ENCODE measurements around the gene STN1. TPM values are rescaled to one million over a fixed set of nuclear protein-coding genes. Genes with fewer than 3 reads are reported as not detected.
A peak's percentile ranks its signal among the peaks of the same experiment; 100 is the strongest.

STN1 gene
- total and polyA plus RNA-seq, 2 donors (not counting 1 experiment from before 2014, with no cell fraction given): 21.7 to 36.5 TPM

DNA sequence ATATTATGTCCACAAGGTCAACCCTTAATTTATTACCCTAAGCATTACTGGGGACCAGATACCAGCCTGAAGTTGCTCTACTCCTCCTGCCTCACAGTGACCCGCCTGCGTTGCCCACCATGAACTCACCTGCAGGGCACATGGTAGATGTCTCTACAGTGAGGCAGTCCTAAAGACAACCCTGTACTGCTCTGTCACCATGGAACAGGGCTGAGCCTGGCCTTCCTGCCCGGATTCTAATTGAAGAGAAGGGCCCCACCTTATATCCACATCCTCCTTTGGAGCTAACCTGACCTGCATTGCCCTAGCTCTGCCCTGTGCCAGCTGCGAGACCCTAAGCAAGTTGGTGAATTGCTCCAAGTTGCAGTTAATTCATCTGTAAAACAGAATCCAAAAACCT is 66.7 kb downstream of the STN1 start:
- H3K9ac ChIP-seq (ENCODE audit: insufficient read depth, low read length): no peak overlapping the region
- TF ChIP-seq EZH2 (IDR thresholded peaks at IDR 0.05; ENCODE audit: low read length, missing control alignments): no peak
- TF ChIP-seq, protein P1, sequence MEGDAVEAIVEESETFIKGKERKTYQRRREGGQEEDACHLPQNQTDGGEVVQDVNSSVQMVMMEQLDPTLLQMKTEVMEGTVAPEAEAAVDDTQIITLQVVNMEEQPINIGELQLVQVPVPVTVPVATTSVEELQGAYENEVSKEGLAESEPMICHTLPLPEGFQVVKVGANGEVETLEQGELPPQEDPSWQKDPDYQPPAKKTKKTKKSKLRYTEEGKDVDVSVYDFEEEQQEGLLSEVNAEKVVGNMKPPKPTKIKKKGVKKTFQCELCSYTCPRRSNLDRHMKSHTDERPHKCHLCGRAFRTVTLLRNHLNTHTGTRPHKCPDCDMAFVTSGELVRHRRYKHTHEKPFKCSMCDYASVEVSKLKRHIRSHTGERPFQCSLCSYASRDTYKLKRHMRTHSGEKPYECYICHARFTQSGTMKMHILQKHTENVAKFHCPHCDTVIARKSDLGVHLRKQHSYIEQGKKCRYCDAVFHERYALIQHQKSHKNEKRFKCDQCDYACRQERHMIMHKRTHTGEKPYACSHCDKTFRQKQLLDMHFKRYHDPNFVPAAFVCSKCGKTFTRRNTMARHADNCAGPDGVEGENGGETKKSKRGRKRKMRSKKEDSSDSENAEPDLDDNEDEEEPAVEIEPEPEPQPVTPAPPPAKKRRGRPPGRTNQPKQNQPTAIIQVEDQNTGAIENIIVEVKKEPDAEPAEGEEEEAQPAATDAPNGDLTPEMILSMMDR (conservative IDR thresholded peaks at IDR 0.05 in 1 of 2, IDR thresholded peaks at IDR 0.05 in 1 of 2; ENCODE audit: low read depth in 1 of 2, low read length in 2 of 2): no peak
- no peaks in the 10 kb centered on the region for H3K27me3 ChIP-seq (ENCODE audit: control insufficient read depth, insufficient read depth, low read length)
- peaks cover 41% of the 10 kb centered on the region for H3K4me1 ChIP-seq (ENCODE audit: control insufficient read depth, extremely low read depth, insufficient read depth, low read length)
- H2AFZ ChIP-seq (ENCODE audit: low read length): no peak overlapping the region
- H3K4me2 ChIP-seq (ENCODE audit: extremely low read depth, insufficient read depth, low read length): peak overlapping the region; percentile 40
- no peaks in the 10 kb centered on the region for H3K9me3 ChIP-seq (ENCODE audit: control insufficient read depth, insufficient read depth, low read depth, low read length)
- peaks cover 46% of the 10 kb centered on the region for H3K79me2 ChIP-seq (ENCODE audit: control insufficient read depth, insufficient read depth, low read length)
- H3K27ac ChIP-seq (ENCODE audit: insufficient read depth, low read length): peak overlapping the region; percentile 87
- no peaks in the 10 kb centered on the region for H3K36me3 ChIP-seq (ENCODE audit: control insufficient read depth, insufficient read depth, low read length)
- DNase-seq (ENCODE audit: low read depth in 2 of 2): no peak
- H3K4me3 ChIP-seq (replicated peaks in 1 of 4; ENCODE audit: control extremely low read depth in 1 of 4, insufficient read depth in 1 of 4, low read depth in 3 of 4, low read length in 4 of 4): no peak overlapping the region
- H4K20me1 ChIP-seq (ENCODE audit: control insufficient read depth, extremely low read depth, insufficient read depth, low read length): no peaks in the 10 kb centered on the region

DNA sequence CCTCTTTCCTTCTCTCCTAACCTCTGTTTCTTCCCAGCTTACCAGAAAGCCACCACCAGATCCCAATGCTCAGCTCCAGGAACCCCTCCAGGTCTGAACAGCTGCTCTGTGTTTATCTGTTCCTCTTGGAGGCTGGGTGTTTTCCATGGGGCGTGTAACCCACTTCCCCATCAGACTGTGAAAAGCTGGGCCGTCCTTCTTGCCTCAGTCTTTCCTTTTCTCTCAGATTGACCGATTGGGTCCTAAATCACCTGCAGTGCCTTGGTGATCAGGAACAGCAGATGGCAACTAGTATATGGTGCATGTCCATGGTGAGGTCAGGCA is 67.5 kb downstream of the STN1 start:
- Histone ChIP-seq H3K4me1 (ENCODE audit: control insufficient read depth, extremely low read depth, insufficient read depth, low read length) (peaks cover 41% of the 10 kb centered on the region), H3K79me2 (ENCODE audit: control insufficient read depth, insufficient read depth, low read length) (peaks cover 49% of the 10 kb centered on the region), H3K36me3 (ENCODE audit: control insufficient read depth, insufficient read depth, low read length) (no peaks in the 10 kb centered on the region), H4K20me1 (ENCODE audit: control insufficient read depth, extremely low read depth, insufficient read depth, low read length) (no peaks in the 10 kb centered on the region), H3K4me3 (replicated peaks in 1 of 4; ENCODE audit: control extremely low read depth in 1 of 4, insufficient read depth in 1 of 4, low read depth in 3 of 4, low read length in 4 of 4) (peak overlapping the region; percentile 2 to 44 (median 26)), H2AFZ (ENCODE audit: low read length) (no peak overlapping the region), H3K9me3 (ENCODE audit: control insufficient read depth, insufficient read depth, low read depth, low read length) (no peaks in the 10 kb centered on the region), H3K9ac (ENCODE audit: insufficient read depth, low read length) (peak overlapping the region; percentile 48), H3K4me2 (ENCODE audit: extremely low read depth, insufficient read depth, low read length) (peak overlapping the region; percentile 91), H3K27me3 (ENCODE audit: control insufficient read depth, insufficient read depth, low read length) (no peaks in the 10 kb centered on the region), H3K27ac (ENCODE audit: insufficient read depth, low read length) (peak overlapping the region; percentile 87)
- no peak for DNase-seq (ENCODE audit: low read depth in 2 of 2)
- TF ChIP-seq EZH2 (IDR thresholded peaks at IDR 0.05; ENCODE audit: low read length, missing control alignments): no peak
- TF ChIP-seq, protein P1 (conservative IDR thresholded peaks at IDR 0.05 in 1 of 2, IDR thresholded peaks at IDR 0.05 in 1 of 2; ENCODE audit: low read depth in 1 of 2, low read length in 2 of 2): no peak

DNA sequence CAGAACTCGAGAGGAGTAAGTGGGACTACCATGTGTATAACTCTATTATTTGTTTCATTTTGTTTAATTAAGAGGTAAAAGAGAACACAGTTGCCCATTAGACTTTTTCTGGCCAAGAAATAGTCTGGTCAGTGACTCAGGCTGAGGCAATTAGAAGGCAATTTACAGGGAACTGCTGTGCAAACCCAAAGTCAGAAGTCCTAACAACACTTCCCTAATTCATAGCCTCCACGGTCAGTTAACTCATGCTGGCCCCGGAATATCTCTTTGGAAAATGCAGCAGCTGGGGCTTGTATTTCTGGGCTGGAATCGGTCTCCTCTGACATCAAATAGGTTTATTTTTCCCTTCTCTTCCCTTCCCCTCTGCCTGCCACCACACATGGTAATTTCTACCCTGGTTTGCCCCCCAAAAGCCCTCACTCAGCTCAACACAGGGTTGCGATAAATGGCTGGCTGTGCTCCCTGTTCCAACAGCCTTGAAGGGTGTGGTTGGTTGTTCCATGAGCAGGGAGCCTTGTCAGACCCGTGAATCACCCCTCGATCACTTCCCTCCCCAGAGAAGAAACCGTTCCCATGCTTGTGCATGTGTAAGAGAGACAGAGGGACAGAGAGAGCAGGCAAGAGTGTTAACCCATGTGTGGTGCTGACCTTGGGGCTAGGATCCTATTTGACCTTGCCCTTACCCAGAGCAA is 68.0 kb downstream of the STN1 start:
- Histone ChIP-seq H3K9ac (ENCODE audit: insufficient read depth, low read length) (peak overlapping the region; percentile 48), H3K9me3 (ENCODE audit: control insufficient read depth, insufficient read depth, low read depth, low read length) (no peaks in the 10 kb centered on the region), H3K4me2 (ENCODE audit: extremely low read depth, insufficient read depth, low read length) (peak overlapping the region; percentile 91), H4K20me1 (ENCODE audit: control insufficient read depth, extremely low read depth, insufficient read depth, low read length) (no peaks in the 10 kb centered on the region), H3K4me1 (ENCODE audit: control insufficient read depth, extremely low read depth, insufficient read depth, low read length) (peaks cover 41% of the 10 kb centered on the region), H3K4me3 (replicated peaks in 1 of 4; ENCODE audit: control extremely low read depth in 1 of 4, insufficient read depth in 1 of 4, low read depth in 3 of 4, low read length in 4 of 4) (peak overlapping the region; percentile 2 to 44 (median 26)), H3K27ac (ENCODE audit: insufficient read depth, low read length) (peak overlapping the region; percentile 87), H3K36me3 (ENCODE audit: control insufficient read depth, insufficient read depth, low read length) (no peaks in the 10 kb centered on the region), H2AFZ (ENCODE audit: low read length) (no peak overlapping the region), H3K79me2 (ENCODE audit: control insufficient read depth, insufficient read depth, low read length) (peaks cover 48% of the 10 kb centered on the region), H3K27me3 (ENCODE audit: control insufficient read depth, insufficient read depth, low read length) (no peaks in the 10 kb centered on the region)
- DNase-seq (ENCODE audit: low read depth in 2 of 2): peak; percentile 94
- no peak for TF ChIP-seq EZH2 (IDR thresholded peaks at IDR 0.05; ENCODE audit: low read length, missing control alignments)
- TF ChIP-seq, protein P1 (conservative IDR thresholded peaks at IDR 0.05 in 1 of 2, IDR thresholded peaks at IDR 0.05 in 1 of 2; ENCODE audit: low read depth in 1 of 2, low read length in 2 of 2): no peak
